Stimulated activated CD4-positive, alpha-beta T cell treated with anti-CD3 and anti-CD28 coated beads, Interleukin-1b, Interleukin-23, amount 100 ng/mL, for 1 hour (primary cell): ENCODE measurements around the gene GCN1.

Source experiments
- DNase-seq, 2 donors: peaks; one replicate each; pipeline ENCODE4 v3.0.0-alpha.2; 2020; ENCODE audit warnings: low read depth in 2 of 2

Gene GCN1

GRCh38 chr12:120142231-120142877 is 52.2 kb downstream of the GCN1 start:
- DNase-seq: no peak

GRCh38 chr12:120141336-120141735 is 53.2 kb downstream of the GCN1 start:
- DNase-seq: no peak

GRCh38 chr12:120140603-120141002 is 53.9 kb downstream of the GCN1 start:
- no peak for DNase-seq

- DNase-seq: no peak
Measured at GRCh38 chr12:120139958-120140357, 54.6 kb downstream of the GCN1 start.

GRCh38 chr12:120138366-120138765 is 56.1 kb downstream of the GCN1 start:
- DNase-seq: no peak

GRCh38 chr12:120137833-120138232 is 56.7 kb downstream of the GCN1 start:
- no peak for DNase-seq

GRCh38 chr12:120136093-120136770 is 58.3 kb downstream of the GCN1 start:
- no peak for DNase-seq

- DNase-seq: no peak
Measured at GRCh38 chr12:120134307-120134980, 60.1 kb downstream of the GCN1 start.

- DNase-seq: no peak
Measured at GRCh38 chr12:120132863-120133385, 61.6 kb downstream of the GCN1 start.

- DNase-seq: no peak
Measured at GRCh38 chr12:120132054-120132836, 62.3 kb downstream of the GCN1 start.

GRCh38 chr12:120131116-120131515 is 63.4 kb downstream of the GCN1 start:
- no peak for DNase-seq

- DNase-seq: no peak
Measured at GRCh38 chr12:120130011-120130410, 64.5 kb downstream of the GCN1 start.

- DNase-seq: no peak
Measured at GRCh38 chr12:120126635-120127005, 67.9 kb downstream of the GCN1 start.

- DNase-seq: no peak
Measured at GRCh38 chr12:120125792-120126634, 68.5 kb downstream of the GCN1 start.

GRCh38 chr12:120125029-120125428 is 69.5 kb downstream of the GCN1 start:
- no peak for DNase-seq

- DNase-seq: no peak
Measured at GRCh38 chr12:120121766-120122293, 72.7 kb downstream of the GCN1 start.

- DNase-seq: no peak
Measured at GRCh38 chr12:120121343-120121742, 73.2 kb downstream of the GCN1 start.

GRCh38 chr12:120119271-120119973 is 75.1 kb downstream of the GCN1 start:
- DNase-seq: no peak

- no peak for DNase-seq
Measured at GRCh38 chr12:120118321-120119061, 76.0 kb downstream of the GCN1 start.

- no peak for DNase-seq
Measured at GRCh38 chr12:120117961-120118320, 76.6 kb downstream of the GCN1 start.
